ENCODE data around the gene SMLR1.

DNA sequence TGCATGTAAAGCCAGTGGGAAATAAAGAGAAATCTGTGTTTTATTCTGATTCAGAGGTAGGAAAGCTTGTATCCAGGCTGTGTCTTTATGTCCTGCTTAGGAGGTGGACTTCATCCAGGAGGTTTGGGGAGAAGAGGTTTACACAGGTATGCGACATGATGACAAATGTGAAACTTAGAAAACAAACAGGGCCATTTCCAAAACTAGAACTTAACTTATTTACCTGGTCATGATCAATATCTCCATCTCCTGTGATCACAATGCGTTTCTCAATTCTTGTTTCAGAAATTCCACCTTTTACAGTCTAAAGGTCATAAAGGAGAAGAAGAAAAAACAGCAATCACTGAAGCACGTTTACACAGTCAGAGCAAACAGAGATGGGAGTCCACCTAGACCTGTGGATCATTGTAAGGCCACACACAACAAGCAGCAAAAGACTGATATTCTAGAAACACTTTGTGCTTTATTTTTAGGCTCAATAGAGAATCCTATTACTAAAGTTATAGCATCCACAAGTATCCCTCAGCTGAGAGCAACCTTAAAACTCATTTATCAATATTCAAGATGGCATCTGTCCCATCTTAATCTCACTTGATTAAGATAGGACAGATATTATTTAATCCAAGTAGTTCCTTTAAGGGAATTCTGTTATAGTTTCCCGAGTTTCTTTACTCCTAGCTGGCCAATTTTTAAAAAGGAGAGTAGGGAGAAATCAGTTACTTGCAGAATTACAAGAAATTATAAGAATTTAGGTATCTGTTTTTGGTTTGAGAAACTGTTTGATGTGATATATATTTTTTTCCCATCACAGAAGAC, 36.4 kb downstream of the SMLR1 start:
- TF ChIP-seq CTCF (IDR thresholded peaks at IDR 0.05) (no peak), POLR2AphosphoS5 (IDR thresholded peaks at IDR 0.05) (no peak), POLR2A (IDR thresholded peaks at IDR 0.05) (no peak)

Data from sigmoid colon (tissue), 4 donors.